Urothelium cell line (cell line): ENCODE measurements around the gene MGP.

ENCODE experiments used
- DNase-seq: peaks from one replicate; pipeline ENCODE4 v3.0.0; 2011; ENCODE audit warnings: low spot score, mixed read lengths
- FAIRE-seq: peaks from 2 replicates; lab custom pipeline; 2011; peaks lifted over from hg19 to GRCh38; lab: Jason Lieb, UNC

The MGP gene

GRCh38 chr12:14833336-14833735, 52.3 kb downstream of the MGP start:
- FAIRE-seq (no peak), DNase-seq (no peak)
